GM23338 (cell line): ENCODE results near the gene COIL. TPM values are rescaled to one million over a fixed set of nuclear protein-coding genes. Genes with fewer than 3 reads are reported as not detected.

Experiments used
- ATAC-seq: fragments of 200-7000 bp; cut with Tn5 transposase; 3 replicates; pipeline ENCODE4 v1.9.1; 2020
- DNase-seq: peaks from one replicate; pipeline ENCODE4 v3.0.0-alpha.2; 2015; ENCODE audit warnings: low spot score
- H2AFZ ChIP-seq: fragments of 200-600 bp; sonication (generic); 2 replicates; pipeline ENCODE4 v1.8.0; 2016; ENCODE audit warnings: antibody characterized with exemption, mild to moderate bottlenecking, moderate library complexity
- H3F3A ChIP-seq: fragments of 200-600 bp; sonication (generic); replicated peaks from 2 replicates; pipeline ENCODE4 v1.8.0; 2017; ENCODE audit warnings: antibody characterized with exemption, mixed run types, low read depth
- H3K27ac ChIP-seq: fragments of 200-600 bp; sonication (generic); 2 replicates; pipeline ENCODE4 v1.6.1; 2016; ENCODE audit warnings: low read depth
- H3K27me3 ChIP-seq: fragments of 200-600 bp; sonication (generic); 2 replicates; pipeline ENCODE4 v1.8.0; 2016; ENCODE audit warnings: mild to moderate bottlenecking, mixed run types, moderate library complexity; ENCODE audit not compliant: insufficient read depth
- H3K36me3 ChIP-seq: fragments of 200-600 bp; sonication (generic); 2 replicates; pipeline ENCODE4 v1.8.0; 2016; ENCODE audit warnings: mild to moderate bottlenecking; ENCODE audit not compliant: insufficient read depth
- H3K4me1 ChIP-seq: fragments of 200-600 bp; sonication (generic); 2 replicates; pipeline ENCODE4 v1.8.0; 2016; ENCODE audit warnings: mild to moderate bottlenecking, moderate library complexity; ENCODE audit not compliant: insufficient read depth
- H3K4me2 ChIP-seq: fragments of 200-600 bp; sonication (generic); 2 replicates; pipeline ENCODE4 v1.7.1; 2017; ENCODE audit warnings: mixed run types
- H3K4me3 ChIP-seq: fragments of 200-600 bp; sonication (generic); 2 replicates; pipeline ENCODE4 v1.6.1; 2016; ENCODE audit warnings: mixed run types
- H3K79me2 ChIP-seq: fragments of 200-600 bp; sonication (generic); replicated peaks from 2 replicates; pipeline ENCODE4 v1.8.0; 2017; ENCODE audit warnings: mild to moderate bottlenecking; ENCODE audit not compliant: insufficient read depth
- H3K9me2 ChIP-seq: fragments of 200-600 bp; sonication (generic); 2 replicates; pipeline ENCODE4 v1.8.0; 2017; ENCODE audit not compliant: insufficient read depth
- H4K20me1 ChIP-seq: fragments of 200-600 bp; sonication (generic); replicated peaks from 2 replicates; pipeline ENCODE4 v1.8.0; 2017; ENCODE audit warnings: mild to moderate bottlenecking; ENCODE audit not compliant: insufficient read depth
- H3K27ac Mint-ChIP-seq: 2 replicates; pipeline ENCODE4 v1.8.0; 2020; ENCODE audit warnings: inconsistent platforms, mild to moderate bottlenecking, moderate library complexity, mixed read lengths
- H3K27me3 Mint-ChIP-seq: 3 replicates; pipeline ENCODE4 v1.8.0; 2022; ENCODE audit warnings: low read depth, mild to moderate bottlenecking, moderate library complexity, mixed read lengths, inconsistent platforms; ENCODE audit not compliant: insufficient read depth, poor library complexity
- H3K36me3 Mint-ChIP-seq: 3 replicates; pipeline ENCODE4 v1.8.0; 2021; ENCODE audit warnings: low read depth, mild to moderate bottlenecking, inconsistent platforms, moderate library complexity, mixed read lengths
- H3K4me1 Mint-ChIP-seq: 3 replicates; pipeline ENCODE4 v1.8.0; 2020; ENCODE audit warnings: mild to moderate bottlenecking, inconsistent platforms, mixed read lengths
- H3K4me3 Mint-ChIP-seq: 3 replicates; pipeline ENCODE4 v1.8.0; 2021; ENCODE audit warnings: moderate library complexity, mild to moderate bottlenecking, inconsistent platforms, mixed read lengths
- H3K9me3 Mint-ChIP-seq: 3 replicates; pipeline ENCODE4 v1.8.0; 2020; ENCODE audit warnings: moderate library complexity, mild to moderate bottlenecking, inconsistent platforms, mixed read lengths
- CREB1 ChIP-seq: fragments of 250-450 bp; sonication (Bioruptor Pico); IDR thresholded peaks from 2 replicates; pipeline ENCODE4 v1.5.0; 2020; ENCODE audit warnings: low read depth, mild to moderate bottlenecking, moderate library complexity
- EZH2 ChIP-seq: fragments of 200-600 bp; sonication (generic); IDR thresholded peaks from one replicate; pipeline ENCODE4 v1.8.0; 2017; ENCODE audit warnings: antibody characterized with exemption, mild to moderate bottlenecking, low read depth; ENCODE audit not compliant: unreplicated experiment
- EZH2phosphoT487 ChIP-seq: fragments of 200-600 bp; sonication (generic); IDR thresholded peaks from one replicate; pipeline ENCODE4 v1.8.1; 2018; ENCODE audit warnings: antibody characterized with exemption; ENCODE audit not compliant: unreplicated experiment
- JUNB ChIP-seq: IDR thresholded peaks from one replicate; pipeline ENCODE4 v1.6.1; 2016; ENCODE audit warnings: antibody characterized with exemption; ENCODE audit not compliant: unreplicated experiment
- NANOG ChIP-seq: IDR thresholded peaks from 2 replicates; pipeline ENCODE4 v1.6.1; 2016; ENCODE audit warnings: antibody characterized with exemption, borderline replicate concordance
- POLR2AphosphoS5 ChIP-seq: IDR thresholded peaks from 2 replicates; pipeline ENCODE4 v1.6.1; 2016; ENCODE audit warnings: antibody characterized with exemption, low read depth
- STAT1 ChIP-seq: IDR thresholded peaks from one replicate; pipeline ENCODE4 v1.6.1; 2016; ENCODE audit warnings: antibody characterized with exemption; ENCODE audit not compliant: unreplicated experiment
- ZNF114 ChIP-seq: fragments of 250-450 bp; sonication (Bioruptor Pico); IDR thresholded peaks from 2 replicates; pipeline ENCODE4 v1.5.0; 2020; ENCODE audit warnings: mild to moderate bottlenecking, moderate library complexity
- ZNF331 ChIP-seq: fragments of 250-450 bp; sonication (Bioruptor Pico); IDR thresholded peaks from 2 replicates; pipeline ENCODE4 v1.5.0; 2020; ENCODE audit warnings: low read depth, mild to moderate bottlenecking, moderate library complexity
- polyA plus RNA-seq: library from polyadenylated mRNA; unstranded; fragments of >200 nt; fragmentation: Nextera tagmentation; extraction: Ambion mirVana; gene quantifications from 2 replicates; pipeline ENCODE4 v1.2.1, GENCODE V29; 2016
- total RNA-seq: library from RNA; depleted of rRNA; stranded (reverse); fragments of >200 nt; shearing (Covaris generic); gene quantifications from 2 replicates; pipeline ENCODE4 v1.2.3, GENCODE V29; 2014
- TF ChIP-seq, protein P1 (sequence below), 2 experiments: fragments of 200-600 bp in 1 of 2; sonication (generic) in 1 of 2; conservative IDR thresholded peaks; 2 replicates each; pipeline versions ENCODE4 v1.5.1 to v1.6.1; 2016 to 2017; ENCODE audit warnings: antibody characterized with exemption in 2 of 2, low read depth in 2 of 2, mild to moderate bottlenecking in 2 of 2, moderate library complexity in 1 of 2
- TF ChIP-seq, protein P2 (sequence below): fragments of 250-450 bp; sonication (Bioruptor Pico); IDR thresholded peaks from 2 replicates; pipeline ENCODE4 v1.5.0; 2020; ENCODE audit warnings: mild to moderate bottlenecking, moderate library complexity
- TF ChIP-seq, protein P3 (sequence below): IDR thresholded peaks from one replicate; pipeline ENCODE4 v1.6.1; 2018; ENCODE audit warnings: antibody characterized with exemption; ENCODE audit not compliant: unreplicated experiment
- TF ChIP-seq, protein P4 (sequence below): IDR thresholded peaks from 2 replicates; pipeline ENCODE4 v1.6.1; 2016; ENCODE audit warnings: antibody characterized with exemption

COIL gene
- total and polyA plus RNA-seq, 2 experiments from 2014 or later: 18.5 to 32.2 TPM

DNA sequence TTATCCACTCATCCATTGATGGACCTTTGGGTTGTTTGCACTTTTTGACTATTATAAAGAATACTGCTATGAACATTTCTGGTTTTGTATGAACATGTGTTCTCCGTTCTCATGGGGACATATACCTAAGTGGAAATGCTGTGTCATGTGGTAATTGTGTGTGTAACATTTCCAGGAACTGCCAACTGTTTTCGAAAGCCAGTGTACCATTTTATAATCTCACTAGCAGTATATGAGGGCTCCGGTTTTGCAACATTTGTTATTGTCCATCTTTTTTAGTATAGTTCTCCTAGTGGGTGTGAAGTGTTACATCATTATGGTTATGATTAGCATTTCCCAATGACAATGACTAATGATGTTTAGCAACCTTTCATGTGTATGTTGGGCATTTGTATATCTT is 41.9 kb downstream of the COIL start:
- TF ChIP-seq ZNF114: no peak
- TF ChIP-seq, protein P1, sequence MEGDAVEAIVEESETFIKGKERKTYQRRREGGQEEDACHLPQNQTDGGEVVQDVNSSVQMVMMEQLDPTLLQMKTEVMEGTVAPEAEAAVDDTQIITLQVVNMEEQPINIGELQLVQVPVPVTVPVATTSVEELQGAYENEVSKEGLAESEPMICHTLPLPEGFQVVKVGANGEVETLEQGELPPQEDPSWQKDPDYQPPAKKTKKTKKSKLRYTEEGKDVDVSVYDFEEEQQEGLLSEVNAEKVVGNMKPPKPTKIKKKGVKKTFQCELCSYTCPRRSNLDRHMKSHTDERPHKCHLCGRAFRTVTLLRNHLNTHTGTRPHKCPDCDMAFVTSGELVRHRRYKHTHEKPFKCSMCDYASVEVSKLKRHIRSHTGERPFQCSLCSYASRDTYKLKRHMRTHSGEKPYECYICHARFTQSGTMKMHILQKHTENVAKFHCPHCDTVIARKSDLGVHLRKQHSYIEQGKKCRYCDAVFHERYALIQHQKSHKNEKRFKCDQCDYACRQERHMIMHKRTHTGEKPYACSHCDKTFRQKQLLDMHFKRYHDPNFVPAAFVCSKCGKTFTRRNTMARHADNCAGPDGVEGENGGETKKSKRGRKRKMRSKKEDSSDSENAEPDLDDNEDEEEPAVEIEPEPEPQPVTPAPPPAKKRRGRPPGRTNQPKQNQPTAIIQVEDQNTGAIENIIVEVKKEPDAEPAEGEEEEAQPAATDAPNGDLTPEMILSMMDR (conservative IDR thresholded peaks at IDR 0.05; ENCODE audit: low read depth in 2 of 2): no peak
- no peak for TF ChIP-seq EZH2phosphoT487
- TF ChIP-seq NANOG: no peak
- TF ChIP-seq, protein P2, sequence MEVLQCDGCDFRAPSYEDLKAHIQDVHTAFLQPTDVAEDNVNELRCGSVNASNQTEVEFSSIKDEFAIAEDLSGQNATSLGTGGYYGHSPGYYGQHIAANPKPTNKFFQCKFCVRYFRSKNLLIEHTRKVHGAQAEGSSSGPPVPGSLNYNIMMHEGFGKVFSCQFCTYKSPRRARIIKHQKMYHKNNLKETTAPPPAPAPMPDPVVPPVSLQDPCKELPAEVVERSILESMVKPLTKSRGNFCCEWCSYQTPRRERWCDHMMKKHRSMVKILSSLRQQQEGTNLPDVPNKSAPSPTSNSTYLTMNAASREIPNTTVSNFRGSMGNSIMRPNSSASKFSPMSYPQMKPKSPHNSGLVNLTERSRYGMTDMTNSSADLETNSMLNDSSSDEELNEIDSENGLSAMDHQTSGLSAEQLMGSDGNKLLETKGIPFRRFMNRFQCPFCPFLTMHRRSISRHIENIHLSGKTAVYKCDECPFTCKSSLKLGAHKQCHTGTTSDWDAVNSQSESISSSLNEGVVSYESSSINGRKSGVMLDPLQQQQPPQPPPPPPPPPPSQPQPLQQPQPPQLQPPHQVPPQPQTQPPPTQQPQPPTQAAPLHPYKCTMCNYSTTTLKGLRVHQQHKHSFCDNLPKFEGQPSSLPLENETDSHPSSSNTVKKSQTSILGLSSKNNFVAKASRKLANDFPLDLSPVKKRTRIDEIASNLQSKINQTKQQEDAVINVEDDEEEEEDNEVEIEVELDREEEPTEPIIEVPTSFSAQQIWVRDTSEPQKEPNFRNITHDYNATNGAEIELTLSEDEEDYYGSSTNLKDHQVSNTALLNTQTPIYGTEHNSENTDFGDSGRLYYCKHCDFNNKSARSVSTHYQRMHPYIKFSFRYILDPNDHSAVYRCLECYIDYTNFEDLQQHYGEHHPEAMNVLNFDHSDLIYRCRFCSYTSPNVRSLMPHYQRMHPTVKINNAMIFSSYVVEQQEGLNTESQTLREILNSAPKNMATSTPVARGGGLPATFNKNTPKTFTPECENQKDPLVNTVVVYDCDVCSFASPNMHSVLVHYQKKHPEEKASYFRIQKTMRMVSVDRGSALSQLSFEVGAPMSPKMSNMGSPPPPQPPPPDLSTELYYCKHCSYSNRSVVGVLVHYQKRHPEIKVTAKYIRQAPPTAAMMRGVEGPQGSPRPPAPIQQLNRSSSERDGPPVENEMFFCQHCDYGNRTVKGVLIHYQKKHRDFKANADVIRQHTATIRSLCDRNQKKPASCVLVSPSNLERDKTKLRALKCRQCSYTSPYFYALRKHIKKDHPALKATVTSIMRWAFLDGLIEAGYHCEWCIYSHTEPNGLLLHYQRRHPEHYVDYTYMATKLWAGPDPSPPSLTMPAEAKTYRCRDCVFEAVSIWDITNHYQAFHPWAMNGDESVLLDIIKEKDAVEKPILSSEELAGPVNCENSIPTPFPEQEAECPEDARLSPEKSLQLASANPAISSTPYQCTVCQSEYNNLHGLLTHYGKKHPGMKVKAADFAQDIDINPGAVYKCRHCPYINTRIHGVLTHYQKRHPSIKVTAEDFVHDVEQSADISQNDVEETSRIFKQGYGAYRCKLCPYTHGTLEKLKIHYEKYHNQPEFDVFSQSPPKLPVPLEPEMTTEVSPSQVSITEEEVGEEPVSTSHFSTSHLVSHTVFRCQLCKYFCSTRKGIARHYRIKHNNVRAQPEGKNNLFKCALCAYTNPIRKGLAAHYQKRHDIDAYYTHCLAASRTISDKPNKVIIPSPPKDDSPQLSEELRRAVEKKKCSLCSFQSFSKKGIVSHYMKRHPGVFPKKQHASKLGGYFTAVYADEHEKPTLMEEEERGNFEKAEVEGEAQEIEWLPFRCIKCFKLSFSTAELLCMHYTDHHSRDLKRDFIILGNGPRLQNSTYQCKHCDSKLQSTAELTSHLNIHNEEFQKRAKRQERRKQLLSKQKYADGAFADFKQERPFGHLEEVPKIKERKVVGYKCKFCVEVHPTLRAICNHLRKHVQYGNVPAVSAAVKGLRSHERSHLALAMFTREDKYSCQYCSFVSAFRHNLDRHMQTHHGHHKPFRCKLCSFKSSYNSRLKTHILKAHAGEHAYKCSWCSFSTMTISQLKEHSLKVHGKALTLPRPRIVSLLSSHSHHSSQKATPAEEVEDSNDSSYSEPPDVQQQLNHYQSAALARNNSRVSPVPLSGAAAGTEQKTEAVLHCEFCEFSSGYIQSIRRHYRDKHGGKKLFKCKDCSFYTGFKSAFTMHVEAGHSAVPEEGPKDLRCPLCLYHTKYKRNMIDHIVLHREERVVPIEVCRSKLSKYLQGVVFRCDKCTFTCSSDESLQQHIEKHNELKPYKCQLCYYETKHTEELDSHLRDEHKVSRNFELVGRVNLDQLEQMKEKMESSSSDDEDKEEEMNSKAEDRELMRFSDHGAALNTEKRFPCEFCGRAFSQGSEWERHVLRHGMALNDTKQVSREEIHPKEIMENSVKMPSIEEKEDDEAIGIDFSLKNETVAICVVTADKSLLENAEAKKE: no peak
- no peak for TF ChIP-seq POLR2AphosphoS5
- no peak for TF ChIP-seq CREB1
- TF ChIP-seq, protein P3, sequence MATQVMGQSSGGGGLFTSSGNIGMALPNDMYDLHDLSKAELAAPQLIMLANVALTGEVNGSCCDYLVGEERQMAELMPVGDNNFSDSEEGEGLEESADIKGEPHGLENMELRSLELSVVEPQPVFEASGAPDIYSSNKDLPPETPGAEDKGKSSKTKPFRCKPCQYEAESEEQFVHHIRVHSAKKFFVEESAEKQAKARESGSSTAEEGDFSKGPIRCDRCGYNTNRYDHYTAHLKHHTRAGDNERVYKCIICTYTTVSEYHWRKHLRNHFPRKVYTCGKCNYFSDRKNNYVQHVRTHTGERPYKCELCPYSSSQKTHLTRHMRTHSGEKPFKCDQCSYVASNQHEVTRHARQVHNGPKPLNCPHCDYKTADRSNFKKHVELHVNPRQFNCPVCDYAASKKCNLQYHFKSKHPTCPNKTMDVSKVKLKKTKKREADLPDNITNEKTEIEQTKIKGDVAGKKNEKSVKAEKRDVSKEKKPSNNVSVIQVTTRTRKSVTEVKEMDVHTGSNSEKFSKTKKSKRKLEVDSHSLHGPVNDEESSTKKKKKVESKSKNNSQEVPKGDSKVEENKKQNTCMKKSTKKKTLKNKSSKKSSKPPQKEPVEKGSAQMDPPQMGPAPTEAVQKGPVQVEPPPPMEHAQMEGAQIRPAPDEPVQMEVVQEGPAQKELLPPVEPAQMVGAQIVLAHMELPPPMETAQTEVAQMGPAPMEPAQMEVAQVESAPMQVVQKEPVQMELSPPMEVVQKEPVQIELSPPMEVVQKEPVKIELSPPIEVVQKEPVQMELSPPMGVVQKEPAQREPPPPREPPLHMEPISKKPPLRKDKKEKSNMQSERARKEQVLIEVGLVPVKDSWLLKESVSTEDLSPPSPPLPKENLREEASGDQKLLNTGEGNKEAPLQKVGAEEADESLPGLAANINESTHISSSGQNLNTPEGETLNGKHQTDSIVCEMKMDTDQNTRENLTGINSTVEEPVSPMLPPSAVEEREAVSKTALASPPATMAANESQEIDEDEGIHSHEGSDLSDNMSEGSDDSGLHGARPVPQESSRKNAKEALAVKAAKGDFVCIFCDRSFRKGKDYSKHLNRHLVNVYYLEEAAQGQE: no peak
- TF ChIP-seq EZH2: no peak
- TF ChIP-seq ZNF331 (CRISPR knock-in tag): no peak
- TF ChIP-seq, protein P4, sequence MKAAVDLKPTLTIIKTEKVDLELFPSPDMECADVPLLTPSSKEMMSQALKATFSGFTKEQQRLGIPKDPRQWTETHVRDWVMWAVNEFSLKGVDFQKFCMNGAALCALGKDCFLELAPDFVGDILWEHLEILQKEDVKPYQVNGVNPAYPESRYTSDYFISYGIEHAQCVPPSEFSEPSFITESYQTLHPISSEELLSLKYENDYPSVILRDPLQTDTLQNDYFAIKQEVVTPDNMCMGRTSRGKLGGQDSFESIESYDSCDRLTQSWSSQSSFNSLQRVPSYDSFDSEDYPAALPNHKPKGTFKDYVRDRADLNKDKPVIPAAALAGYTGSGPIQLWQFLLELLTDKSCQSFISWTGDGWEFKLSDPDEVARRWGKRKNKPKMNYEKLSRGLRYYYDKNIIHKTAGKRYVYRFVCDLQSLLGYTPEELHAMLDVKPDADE: no peak
- TF ChIP-seq STAT1: no peak
- TF ChIP-seq JUNB: no peak
- no peak overlapping the region for H3K27ac ChIP-seq
- Mint-ChIP-seq H3K4me1 (peaks cover 6% of the 10 kb centered on the region; the same call in 2 of the 3 replicates), H3K36me3 (no peaks in the 10 kb centered on the region; the same call in 2 of the 3 replicates), H3K4me3 (no peak overlapping the region), H3K27me3 (peaks cover 16% of the 10 kb centered on the region), H3K9me3 (peaks cover under 1% of the 10 kb centered on the region; the same call in 1 of the 3 replicates), H3K27ac (no peak overlapping the region)
- H3F3A ChIP-seq: no peaks in the 10 kb centered on the region
- H3K4me1 ChIP-seq: peaks cover 8% of the 10 kb centered on the region
- no peak overlapping the region for H2AFZ ChIP-seq
- H4K20me1 ChIP-seq: no peaks in the 10 kb centered on the region
- no peak for DNase-seq
- H3K9me2 ChIP-seq: 0 out of 2 replicates have a peak, but pooled peaks cover 3% of the 10 kb centered on the region
- no peak overlapping the region for H3K4me2 ChIP-seq
- ATAC-seq: no peak
- no peak overlapping the region for H3K4me3 ChIP-seq
- no peaks in the 10 kb centered on the region for H3K36me3 ChIP-seq
- no peaks in the 10 kb centered on the region for H3K79me2 ChIP-seq
- H3K27me3 ChIP-seq: peaks cover 20% of the 10 kb centered on the region
